SW480 (cell line): ENCODE results near the gene HELZ.
"Not testable (repeated sequence)": the region's sequence is repeated elsewhere in the genome, so short reads cannot be mapped to it uniquely, and the experiment has no call there.

Experiments used
- DNase-seq: peaks from one replicate; pipeline ENCODE4 v3.0.0-alpha.2; 2016; ENCODE audit warnings: low spot score

HELZ gene

GRCh38 chr17:67227488-67227887 lies 17.5 kb downstream of the HELZ start:
- DNase-seq: no peak

- DNase-seq: no peak
Measured at GRCh38 chr17:67225316-67225715, 19.7 kb downstream of the HELZ start.

DNA sequence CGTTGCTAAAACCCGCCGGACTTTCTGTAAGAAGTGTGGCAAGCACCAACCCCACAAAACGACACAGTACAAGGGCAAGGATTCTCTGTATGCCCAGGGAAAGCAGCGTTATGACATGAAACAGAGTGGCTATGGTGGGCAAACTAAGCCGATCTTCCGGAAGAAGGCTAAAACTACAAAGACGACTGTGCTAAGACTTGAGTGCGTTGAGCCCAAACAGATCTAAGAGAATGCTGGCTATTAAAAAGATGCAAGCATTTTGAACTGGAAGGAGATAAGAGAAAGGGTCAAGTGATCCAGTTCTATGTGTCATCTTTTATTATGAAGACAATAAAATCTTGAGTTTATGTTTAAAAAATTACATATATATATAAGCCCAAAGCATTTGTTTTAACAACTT lies 20.3 kb downstream of the HELZ start:
- no peak for DNase-seq

- DNase-seq: no peak
Measured at GRCh38 chr17:67223924-67224323, 21.1 kb downstream of the HELZ start.

DNA sequence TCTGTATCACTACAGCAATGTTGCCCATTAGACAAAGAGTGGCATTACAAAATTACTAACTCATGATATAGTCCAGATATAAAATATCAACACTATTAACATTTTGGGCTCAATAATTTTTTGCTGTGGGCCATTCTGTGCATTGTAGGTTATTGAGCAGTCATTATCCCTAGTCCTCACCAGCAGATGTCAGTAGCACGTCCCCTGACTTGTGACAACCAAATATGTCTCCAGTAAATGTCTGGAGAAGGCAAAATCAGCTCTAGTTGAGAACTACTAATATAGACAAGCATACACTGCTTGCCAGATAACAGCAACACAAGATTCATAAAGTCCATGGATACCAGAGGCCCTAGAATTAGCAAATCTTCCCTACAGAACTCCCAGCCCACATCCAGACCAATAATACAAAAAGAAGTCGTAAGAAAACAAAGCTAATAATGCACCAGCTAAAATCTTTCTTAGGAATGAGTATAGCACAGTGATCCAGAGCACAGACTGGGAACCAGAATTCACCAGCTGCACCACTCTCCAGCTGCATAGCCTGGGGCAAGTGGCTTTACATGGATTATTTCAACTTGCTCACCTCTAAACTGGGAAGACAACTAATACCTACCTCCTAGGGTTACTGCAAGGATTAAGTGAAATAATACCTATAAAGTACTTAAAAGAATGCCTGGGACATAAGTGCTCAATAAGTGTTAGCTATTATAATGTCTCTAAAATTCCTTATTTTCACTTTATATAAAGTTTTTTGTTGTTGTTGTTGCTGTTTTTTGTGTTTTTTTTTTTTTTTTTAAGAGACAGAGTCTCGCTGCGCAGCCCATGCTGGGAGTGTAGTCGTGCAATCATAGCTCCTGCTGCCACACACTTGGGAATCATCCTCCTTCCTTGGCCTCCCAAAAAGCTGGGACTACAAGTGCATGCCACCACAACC lies 23.7 kb downstream of the HELZ start:
- DNase-seq: peak; percentile 47

- no peak for DNase-seq
Measured at GRCh38 chr17:67218385-67218950, 26.5 kb downstream of the HELZ start.

- DNase-seq: no peak
Measured at GRCh38 chr17:67217446-67217845, 27.6 kb downstream of the HELZ start.

GRCh38 chr17:67216578-67217320 lies 28.2 kb downstream of the HELZ start:
- DNase-seq: no peak

GRCh38 chr17:67215991-67216421 lies 29.0 kb downstream of the HELZ start:
- DNase-seq: no peak

- DNase-seq: no peak
Measured at GRCh38 chr17:67212714-67213417, 32.1 kb downstream of the HELZ start.

- DNase-seq: no peak
Measured at GRCh38 chr17:67212231-67212630, 32.8 kb downstream of the HELZ start.

GRCh38 chr17:67211742-67212141 lies 33.3 kb downstream of the HELZ start:
- no peak for DNase-seq

GRCh38 chr17:67210915-67211314 lies 34.1 kb downstream of the HELZ start:
- DNase-seq: no peak

- no peak for DNase-seq
Measured at GRCh38 chr17:67208232-67208631, 36.8 kb downstream of the HELZ start.

DNA sequence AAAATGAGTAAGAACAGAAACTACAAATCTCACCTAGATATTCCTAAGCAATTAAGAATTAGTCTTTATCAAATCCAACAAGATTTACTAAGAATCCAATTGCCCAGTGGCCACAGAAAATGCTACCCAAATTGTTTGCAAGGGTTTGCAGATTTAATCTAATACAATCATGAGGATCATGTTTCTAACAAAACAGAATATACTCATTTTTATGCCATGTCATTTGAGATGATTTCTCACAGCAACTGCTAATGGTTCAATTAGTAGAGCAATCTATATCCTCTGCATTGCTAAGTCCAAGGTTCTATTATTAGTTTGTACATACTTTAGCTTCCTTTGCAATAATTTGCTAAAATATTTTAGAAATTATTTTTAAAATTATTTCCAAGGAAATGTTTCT lies 41.2 kb downstream of the HELZ start:
- no peak for DNase-seq

DNA sequence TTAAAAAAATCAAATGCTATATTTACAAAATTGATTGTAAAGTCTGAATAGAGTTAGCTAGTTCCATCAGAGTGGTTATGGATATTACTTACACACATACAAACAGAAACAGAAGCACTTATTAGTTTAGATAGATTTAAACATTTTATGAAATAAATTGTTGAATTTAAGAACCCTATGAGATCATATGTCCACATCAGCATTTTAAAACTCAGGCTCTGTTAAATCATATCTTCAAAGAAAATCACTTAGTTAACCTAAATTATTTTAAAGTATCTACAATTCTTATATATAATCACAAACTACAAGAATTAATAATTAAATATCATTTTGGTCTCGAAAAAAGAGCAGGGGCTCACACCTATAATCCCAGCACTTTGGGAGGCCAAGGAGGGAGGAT lies 42.5 kb downstream of the HELZ start:
- DNase-seq: no peak

DNA sequence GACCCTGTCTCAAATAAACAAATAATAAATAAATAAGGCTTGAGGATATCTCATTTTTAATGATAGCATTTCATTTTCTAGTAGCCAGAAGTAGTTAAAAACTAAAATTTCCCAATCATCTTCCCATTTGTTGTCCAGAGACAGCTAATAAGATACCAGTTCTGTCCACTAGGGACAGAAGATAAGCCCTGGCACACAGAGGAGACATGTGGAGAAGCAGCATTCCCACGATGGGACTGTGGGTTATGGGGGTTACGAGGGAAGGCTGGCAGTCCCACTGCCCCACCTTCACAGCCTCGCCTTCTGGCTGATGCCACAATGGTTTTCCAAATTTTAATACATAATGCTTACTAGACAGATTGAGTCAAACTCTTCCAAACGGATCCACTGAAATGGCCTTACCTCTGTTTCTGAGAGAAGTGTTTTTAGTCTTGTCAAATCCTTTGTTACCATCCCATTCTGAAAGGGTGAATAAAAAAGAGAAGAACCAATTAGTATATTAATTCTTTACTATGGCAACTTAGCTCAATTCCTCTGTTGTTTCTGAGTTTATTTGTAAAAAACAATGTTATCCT lies 44.2 kb downstream of the HELZ start:
- DNase-seq: no peak

DNA sequence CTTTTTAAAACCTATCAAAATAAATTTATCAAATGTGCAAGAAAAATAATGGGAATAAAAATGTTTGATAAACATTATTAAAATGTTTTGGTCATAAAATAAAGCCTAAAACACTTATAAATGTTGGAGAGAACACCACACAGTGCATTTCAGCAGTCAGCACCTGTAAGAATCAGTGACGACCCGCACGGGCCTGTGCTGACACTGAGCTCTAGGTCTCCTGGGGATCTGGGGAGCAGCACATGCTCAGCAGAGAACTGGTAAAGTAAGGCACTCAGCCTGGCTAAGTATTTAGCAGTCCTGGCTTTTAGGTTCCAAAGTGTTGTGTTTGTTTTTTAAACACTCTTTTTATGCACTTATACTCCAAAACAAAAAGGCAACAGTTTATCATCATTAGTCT lies 46.9 kb downstream of the HELZ start:
- DNase-seq: no peak

DNA sequence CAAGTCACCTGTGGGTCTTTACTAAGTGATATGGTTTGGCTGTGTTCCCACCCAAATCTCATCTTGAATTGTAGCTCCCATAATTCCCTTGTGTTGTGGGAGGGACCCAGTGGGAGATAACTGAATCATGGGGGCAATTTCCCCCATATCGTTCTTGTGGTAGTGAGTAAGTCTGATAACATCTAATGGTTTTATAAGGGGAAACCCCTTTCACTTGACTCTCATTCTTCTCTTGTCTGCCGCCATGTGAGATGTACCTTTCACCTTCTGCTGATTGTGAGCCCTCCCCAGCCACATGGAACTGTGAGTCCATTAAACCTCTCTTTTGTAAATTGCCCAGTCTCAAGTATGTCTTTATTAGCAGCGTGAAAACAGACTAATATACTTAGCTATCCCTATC lies 48.0 kb downstream of the HELZ start:
- not testable (repeated sequence) for DNase-seq

DNA sequence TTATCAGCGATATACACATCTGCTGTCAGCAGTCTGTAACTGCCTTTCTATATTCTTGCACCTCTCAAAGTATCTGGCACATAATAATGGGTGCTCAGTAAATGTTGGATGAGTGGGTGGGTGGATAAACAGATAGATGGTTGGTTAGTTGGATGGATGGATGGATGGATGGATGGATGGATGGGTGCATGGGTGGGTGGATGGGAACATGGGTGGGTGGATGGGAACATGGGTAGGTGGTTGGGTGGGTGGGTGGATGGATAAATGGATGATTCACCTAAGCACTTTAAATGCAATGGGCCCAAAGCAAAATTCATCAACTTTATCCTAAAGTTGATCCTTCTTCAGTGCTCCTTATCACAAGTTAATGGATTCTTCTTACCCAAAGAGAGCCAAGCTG lies 48.6 kb downstream of the HELZ start:
- DNase-seq: no peak

DNA sequence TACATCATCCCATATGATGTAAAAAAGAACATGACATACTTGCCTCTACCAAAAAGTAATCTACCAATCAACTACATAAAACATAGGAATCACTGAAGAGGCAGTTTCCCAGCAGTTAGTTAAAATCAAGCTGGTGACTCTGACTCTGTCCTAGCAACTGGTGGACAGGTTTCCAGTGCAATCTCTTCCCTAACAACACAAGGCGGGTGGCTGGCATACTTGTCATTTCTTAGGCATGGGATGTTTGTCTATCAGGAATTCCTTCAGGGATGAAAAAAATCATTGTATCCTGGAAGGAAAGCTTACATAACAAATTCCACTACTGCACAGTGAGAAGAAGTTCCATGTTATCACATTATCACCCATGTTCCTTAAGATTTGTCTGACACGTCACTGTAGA lies 50.9 kb downstream of the HELZ start:
- no peak for DNase-seq

- no peak for DNase-seq
Measured at GRCh38 chr17:67187927-67188326, 57.1 kb downstream of the HELZ start.
